Astrocyte (in vitro differentiated cells and primary cell): Measurements from ENCODE around the gene VPS8. TPM values are rescaled to one million over a fixed set of nuclear protein-coding genes. Genes with fewer than 3 reads are reported as not detected.

ENCODE experiments used
- DNase-seq: peaks from one replicate; pipeline ENCODE4 v3.0.0-alpha.2; 2010; ENCODE audit warnings: low read depth
- FAIRE-seq: peaks from 2 replicates; lab custom pipeline; 2011; peaks lifted over from hg19 to GRCh38; lab: Jason Lieb, UNC
- H2AFZ ChIP-seq: 2 replicates; pipeline ENCODE4 v1.6.0; 2012; ENCODE audit warnings: low read depth, low read length, inconsistent platforms
- H3K27ac ChIP-seq: 2 replicates; pipeline ENCODE4 v1.5.1; 2011; ENCODE audit warnings: low read depth, low read length, inconsistent platforms
- H3K27me3 ChIP-seq: 2 replicates; pipeline ENCODE4 v1.6.0; 2011; ENCODE audit warnings: low read length, inconsistent platforms; ENCODE audit not compliant: insufficient read depth
- H3K36me3 ChIP-seq: 2 replicates; pipeline ENCODE4 v1.5.1; 2011; ENCODE audit warnings: low read length, inconsistent platforms; ENCODE audit not compliant: insufficient read depth
- H3K4me1 ChIP-seq: 2 replicates; pipeline ENCODE4 v1.5.1; 2011; ENCODE audit warnings: low read length, inconsistent platforms; ENCODE audit not compliant: insufficient read depth
- H3K4me2 ChIP-seq: 2 replicates; pipeline ENCODE4 v1.6.0; 2012; ENCODE audit warnings: low read length, inconsistent platforms
- H3K4me3 ChIP-seq: 2 replicates; pipeline ENCODE4 v1.5.1; 2011; ENCODE audit warnings: low read depth, mild to moderate bottlenecking, low read length, inconsistent platforms; ENCODE audit not compliant: insufficient read depth
- H3K79me2 ChIP-seq: 2 replicates; pipeline ENCODE4 v1.6.0; 2012; ENCODE audit warnings: mild to moderate bottlenecking, low read length, inconsistent platforms; ENCODE audit not compliant: insufficient read depth
- H3K9ac ChIP-seq: 2 replicates; pipeline ENCODE4 v1.6.0; 2012; ENCODE audit warnings: mild to moderate bottlenecking, low read length, inconsistent platforms
- H3K9me3 ChIP-seq: 2 replicates; pipeline ENCODE4 v1.5.1; 2012; ENCODE audit warnings: low read depth, mild to moderate bottlenecking, low read length, inconsistent platforms; ENCODE audit not compliant: insufficient read depth
- H4K20me1 ChIP-seq: 2 replicates; pipeline ENCODE4 v1.6.0; 2012; ENCODE audit warnings: low read length, inconsistent platforms; ENCODE audit not compliant: insufficient read depth
- H3K27ac Mint-ChIP-seq: one replicate; pipeline ENCODE4 v1.8.0; 2021; ENCODE audit warnings: mild to moderate bottlenecking, mixed read lengths; ENCODE audit not compliant: unreplicated experiment
- H3K27me3 Mint-ChIP-seq: one replicate; pipeline ENCODE4 v1.8.0; 2021; ENCODE audit warnings: low read depth, mixed read lengths; ENCODE audit not compliant: unreplicated experiment
- H3K36me3 Mint-ChIP-seq: one replicate; pipeline ENCODE4 v1.8.0; 2021; ENCODE audit warnings: low read depth, mixed read lengths; ENCODE audit not compliant: unreplicated experiment
- H3K4me1 Mint-ChIP-seq: one replicate; pipeline ENCODE4 v1.8.0; 2021; ENCODE audit warnings: low read depth, mixed read lengths; ENCODE audit not compliant: unreplicated experiment
- H3K4me3 Mint-ChIP-seq: one replicate; pipeline ENCODE4 v1.8.0; 2021; ENCODE audit warnings: mild to moderate bottlenecking, moderate library complexity, mixed read lengths; ENCODE audit not compliant: unreplicated experiment
- H3K9me3 Mint-ChIP-seq: one replicate; pipeline ENCODE4 v1.8.0; 2021; ENCODE audit warnings: mild to moderate bottlenecking, mixed read lengths; ENCODE audit not compliant: unreplicated experiment
- EZH2 ChIP-seq: IDR thresholded peaks from 2 replicates; pipeline ENCODE4 v1.6.1; 2012; ENCODE audit warnings: mild to moderate bottlenecking, low read length, inconsistent platforms; ENCODE audit not compliant: insufficient read depth
- total RNA-seq: library from RNA; stranded (reverse); gene quantifications from 2 replicates; pipeline ENCODE4 v1.2.1, GENCODE V29; 2021
- TF ChIP-seq, protein P1 (sequence below): IDR thresholded peaks from 2 replicates; pipeline ENCODE4 v1.5.1; 2011; ENCODE audit warnings: low read depth, mild to moderate bottlenecking, inconsistent platforms, low read length, moderate library complexity; ENCODE audit not compliant: insufficient read depth

VPS8 gene
- total RNA-seq, 1 donor from 2014 or later: 40.7 TPM

GRCh38 chr3:184798120-184798519 is 13.8 kb upstream of the VPS8 start:
- Mint-ChIP-seq H3K4me3 (no peak overlapping the region), H3K27ac (no peak overlapping the region), H3K4me1 (peaks cover 17% of the 10 kb centered on the region), H3K27me3 (peaks cover 2% of the 10 kb centered on the region), H3K36me3 (no peaks in the 10 kb centered on the region), H3K9me3 (no peaks in the 10 kb centered on the region)
- Histone ChIP-seq H3K9me3 (no peaks in the 10 kb centered on the region), H3K27me3 (peaks cover 25% of the 10 kb centered on the region), H4K20me1 (no peaks in the 10 kb centered on the region), H3K36me3 (no peaks in the 10 kb centered on the region), H3K27ac (no peak overlapping the region), H3K4me1 (no peaks in the 10 kb centered on the region), H3K4me3 (no peak overlapping the region), H3K9ac (no peak overlapping the region), H3K4me2 (no peak overlapping the region), H3K79me2 (no peaks in the 10 kb centered on the region), H2AFZ (no peak overlapping the region)
- FAIRE-seq: no peak
- DNase-seq: no peak
- TF ChIP-seq, protein P1, sequence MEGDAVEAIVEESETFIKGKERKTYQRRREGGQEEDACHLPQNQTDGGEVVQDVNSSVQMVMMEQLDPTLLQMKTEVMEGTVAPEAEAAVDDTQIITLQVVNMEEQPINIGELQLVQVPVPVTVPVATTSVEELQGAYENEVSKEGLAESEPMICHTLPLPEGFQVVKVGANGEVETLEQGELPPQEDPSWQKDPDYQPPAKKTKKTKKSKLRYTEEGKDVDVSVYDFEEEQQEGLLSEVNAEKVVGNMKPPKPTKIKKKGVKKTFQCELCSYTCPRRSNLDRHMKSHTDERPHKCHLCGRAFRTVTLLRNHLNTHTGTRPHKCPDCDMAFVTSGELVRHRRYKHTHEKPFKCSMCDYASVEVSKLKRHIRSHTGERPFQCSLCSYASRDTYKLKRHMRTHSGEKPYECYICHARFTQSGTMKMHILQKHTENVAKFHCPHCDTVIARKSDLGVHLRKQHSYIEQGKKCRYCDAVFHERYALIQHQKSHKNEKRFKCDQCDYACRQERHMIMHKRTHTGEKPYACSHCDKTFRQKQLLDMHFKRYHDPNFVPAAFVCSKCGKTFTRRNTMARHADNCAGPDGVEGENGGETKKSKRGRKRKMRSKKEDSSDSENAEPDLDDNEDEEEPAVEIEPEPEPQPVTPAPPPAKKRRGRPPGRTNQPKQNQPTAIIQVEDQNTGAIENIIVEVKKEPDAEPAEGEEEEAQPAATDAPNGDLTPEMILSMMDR: no peak
- TF ChIP-seq EZH2: no peak

- H3K4me3 Mint-ChIP-seq: no peak overlapping the region
- H3K4me1 Mint-ChIP-seq: peaks cover 15% of the 10 kb centered on the region
- no peak overlapping the region for H3K4me3 ChIP-seq
- H3K36me3 Mint-ChIP-seq: no peaks in the 10 kb centered on the region
- no peak overlapping the region for H2AFZ ChIP-seq
- H4K20me1 ChIP-seq: no peaks in the 10 kb centered on the region
- H3K36me3 ChIP-seq: no peaks in the 10 kb centered on the region
- DNase-seq: no peak
- H3K9ac ChIP-seq: no peak overlapping the region
- H3K9me3 ChIP-seq: no peaks in the 10 kb centered on the region
- H3K4me1 ChIP-seq: no peaks in the 10 kb centered on the region
- no peak overlapping the region for H3K27ac ChIP-seq
- H3K27me3 Mint-ChIP-seq: peaks cover 4% of the 10 kb centered on the region
- peaks cover 27% of the 10 kb centered on the region for H3K27me3 ChIP-seq
- H3K79me2 ChIP-seq: no peaks in the 10 kb centered on the region
- H3K4me2 ChIP-seq: no peak overlapping the region
- no peak for FAIRE-seq
- H3K27ac Mint-ChIP-seq: no peak overlapping the region
- TF ChIP-seq EZH2: no peak
- TF ChIP-seq, protein P1: no peak
- H3K9me3 Mint-ChIP-seq: no peaks in the 10 kb centered on the region
Measured at GRCh38 chr3:184800349-184800930, 11.5 kb upstream of the VPS8 start.

- no peak overlapping the region for H2AFZ ChIP-seq
- H3K79me2 ChIP-seq: no peaks in the 10 kb centered on the region
- DNase-seq (no peak), FAIRE-seq (peak; percentile 66)
- peaks cover 4% of the 10 kb centered on the region for H3K27me3 Mint-ChIP-seq
- no peak overlapping the region for H3K27ac ChIP-seq
- H3K4me1 ChIP-seq: no peaks in the 10 kb centered on the region
- H3K4me3 ChIP-seq: no peak overlapping the region
- H3K9me3 Mint-ChIP-seq: no peaks in the 10 kb centered on the region
- H3K27me3 ChIP-seq: peaks cover 27% of the 10 kb centered on the region
- no peaks in the 10 kb centered on the region for H4K20me1 ChIP-seq
- no peak overlapping the region for H3K9ac ChIP-seq
- H3K4me1 Mint-ChIP-seq: peaks cover 10% of the 10 kb centered on the region
- H3K9me3 ChIP-seq: no peaks in the 10 kb centered on the region
- H3K4me2 ChIP-seq: no peak overlapping the region
- H3K27ac Mint-ChIP-seq: no peak overlapping the region
- H3K36me3 ChIP-seq: no peaks in the 10 kb centered on the region
- TF ChIP-seq EZH2: no peak
- TF ChIP-seq, protein P1: no peak
- no peak overlapping the region for H3K4me3 Mint-ChIP-seq
- H3K36me3 Mint-ChIP-seq: no peaks in the 10 kb centered on the region
Measured at GRCh38 chr3:184801241-184801785, 10.7 kb upstream of the VPS8 start.
